ENCODE data around the gene CRHR1.

- TF ChIP-seq CTCF (conservative IDR thresholded peaks at IDR 0.05 in 1 of 2, IDR thresholded peaks at IDR 0.05 in 1 of 2; ENCODE audit: extremely low read depth in 1 of 2, insufficient read depth in 1 of 2, low read depth in 1 of 2, low read length in 2 of 2): no peak
- TF ChIP-seq EZH2 (IDR thresholded peaks at IDR 0.05; ENCODE audit: borderline replicate concordance, low read length): no peak
These were observed 33.9 kb downstream of the CRHR1 start for GRCh38 chr17:45818041-45818440.

All from mammary epithelial cell (primary cell).